WERI-Rb-1 (cell line): Measurements from ENCODE around the gene MARCO.
A peak's percentile ranks its signal among the peaks of the same experiment; 100 is the strongest.

ENCODE experiments used
- DNase-seq: peaks from one replicate; pipeline ENCODE4 v3.0.0-alpha.2; 2020
- H3K27ac ChIP-seq: fragments of 250-450 bp; sonication (Bioruptor Pico); 2 replicates; pipeline ENCODE4 v1.5.1; 2020; ENCODE audit warnings: mild to moderate bottlenecking, moderate library complexity
- H3K27me3 ChIP-seq: fragments of 250-450 bp; sonication (Bioruptor Pico); 2 replicates; pipeline ENCODE4 v1.5.1; 2021; ENCODE audit warnings: mild to moderate bottlenecking, low read depth, moderate library complexity; ENCODE audit not compliant: insufficient read depth, severe bottlenecking
- H3K36me3 ChIP-seq: fragments of 250-450 bp; sonication (Bioruptor Pico); 2 replicates; pipeline ENCODE4 v1.5.1; 2020; ENCODE audit warnings: mild to moderate bottlenecking, moderate library complexity
- H3K4me3 ChIP-seq: 2 replicates; pipeline ENCODE4 v1.5.1; 2011; ENCODE audit warnings: low read depth, mild to moderate bottlenecking, control low read depth, low read length
- H3K9me3 ChIP-seq: fragments of 250-450 bp; sonication (Bioruptor Pico); 2 replicates; pipeline ENCODE4 v1.5.1; 2021; ENCODE audit warnings: mild to moderate bottlenecking, moderate library complexity; ENCODE audit not compliant: severe bottlenecking
- CTCF ChIP-seq: IDR thresholded peaks from 2 replicates; pipeline ENCODE4 v1.5.1; 2011; ENCODE audit warnings: low read depth, mild to moderate bottlenecking, control low read depth, inconsistent platforms, low read length

MARCO gene

DNA sequence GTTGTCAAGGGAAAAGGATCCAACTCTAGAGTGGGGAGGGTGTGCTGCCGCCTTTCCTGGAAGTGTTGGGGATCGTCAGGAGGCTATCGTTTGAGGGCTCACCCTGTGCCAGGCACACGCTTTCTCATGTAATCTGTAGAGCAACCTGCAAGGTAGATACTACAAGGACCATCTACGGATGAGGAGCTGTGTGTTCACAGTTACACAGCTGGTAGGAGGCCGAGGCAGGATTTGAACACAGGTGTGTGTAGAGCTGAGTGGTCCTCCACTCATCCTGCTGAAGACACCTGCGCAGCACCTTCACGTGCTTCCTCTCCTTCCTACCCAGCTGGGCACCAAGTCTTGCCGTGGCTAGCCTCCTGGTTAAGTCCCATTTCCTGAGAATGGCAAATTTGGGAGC lies 68.3 kb downstream of the MARCO start:
- no peak overlapping the region for H3K4me3 ChIP-seq
- H3K27ac ChIP-seq: no peak overlapping the region
- TF ChIP-seq CTCF: no peak
- no peaks in the 10 kb centered on the region for H3K36me3 ChIP-seq
- no peak for DNase-seq
- no peaks in the 10 kb centered on the region for H3K27me3 ChIP-seq
- peaks cover 9% of the 10 kb centered on the region for H3K9me3 ChIP-seq

DNA sequence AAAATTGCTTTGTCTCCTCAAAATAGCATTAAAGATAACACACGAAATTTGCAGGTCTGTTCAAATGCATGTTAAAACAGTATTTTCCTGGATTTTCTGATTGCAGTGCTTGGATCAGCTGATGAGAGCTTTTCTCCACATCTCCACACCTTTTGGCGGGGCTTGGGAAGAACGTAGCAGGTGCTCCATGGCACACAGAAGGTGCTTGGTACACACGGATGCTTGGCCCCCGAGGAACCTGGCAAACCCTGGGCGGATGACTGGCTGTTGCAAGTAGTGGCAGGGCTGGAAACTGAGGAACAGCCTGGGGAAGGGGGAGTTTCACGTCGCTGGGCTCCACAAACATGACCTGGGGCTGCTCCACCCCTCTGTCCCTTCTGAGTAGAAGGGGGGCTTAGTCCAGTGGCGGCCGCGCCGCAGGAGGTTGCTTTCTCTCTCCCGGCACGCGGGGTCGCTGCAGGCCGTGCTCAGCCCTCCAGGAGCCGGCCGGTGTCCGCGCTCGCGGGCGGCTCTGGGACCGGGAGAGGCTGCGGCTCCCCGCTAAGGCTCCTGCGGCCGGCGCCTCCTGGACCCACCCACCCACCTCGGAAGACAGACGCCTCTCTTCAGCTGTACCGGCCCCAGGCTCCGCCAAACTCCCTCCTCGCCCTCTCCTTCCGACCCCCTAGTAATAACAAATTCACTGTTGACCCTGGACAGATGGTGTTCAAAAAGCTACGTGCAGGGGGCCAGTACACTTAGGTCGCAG lies 69.3 kb downstream of the MARCO start:
- peak; percentile 86 for TF ChIP-seq CTCF
- DNase-seq: peak; percentile 83
- peak overlapping the region; percentile 44 for H3K4me3 ChIP-seq
- no peaks in the 10 kb centered on the region for H3K27me3 ChIP-seq
- H3K9me3 ChIP-seq: peaks cover 9% of the 10 kb centered on the region
- H3K36me3 ChIP-seq: no peaks in the 10 kb centered on the region
- no peak overlapping the region for H3K27ac ChIP-seq

DNA sequence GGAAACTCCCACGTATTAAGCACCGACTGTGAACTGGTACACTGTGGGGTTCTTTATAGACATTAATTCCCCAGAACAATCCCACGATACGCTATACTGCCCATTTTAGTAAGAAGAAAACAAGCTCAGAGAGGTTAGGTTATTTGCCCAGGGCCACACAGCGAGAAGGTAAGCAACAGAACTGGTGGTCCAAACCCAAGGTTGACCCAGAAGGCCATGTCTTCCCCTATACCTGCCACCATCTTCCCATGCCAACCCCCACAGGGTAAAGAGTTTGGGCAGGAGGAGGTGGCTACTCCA lies 69.9 kb downstream of the MARCO start:
- DNase-seq: no peak
- H3K9me3 ChIP-seq: peaks cover 9% of the 10 kb centered on the region
- no peaks in the 10 kb centered on the region for H3K27me3 ChIP-seq

GRCh38 chr2:119012345-119013301 lies 70.6 kb downstream of the MARCO start:
- DNase-seq: no peak
- Histone ChIP-seq H3K36me3 (no peaks in the 10 kb centered on the region), H3K27ac (no peak overlapping the region), H3K27me3 (no peaks in the 10 kb centered on the region), H3K4me3 (no peak overlapping the region), H3K9me3 (peaks cover 3% of the 10 kb centered on the region)
- TF ChIP-seq CTCF: no peak

More for the DNA sequence above, 69.9 kb downstream of the MARCO start:
- H3K4me3 ChIP-seq: peak overlapping the region; percentile 44
- H3K27ac ChIP-seq: no peak overlapping the region
- H3K36me3 ChIP-seq: no peaks in the 10 kb centered on the region
- TF ChIP-seq CTCF: no peak

DNA sequence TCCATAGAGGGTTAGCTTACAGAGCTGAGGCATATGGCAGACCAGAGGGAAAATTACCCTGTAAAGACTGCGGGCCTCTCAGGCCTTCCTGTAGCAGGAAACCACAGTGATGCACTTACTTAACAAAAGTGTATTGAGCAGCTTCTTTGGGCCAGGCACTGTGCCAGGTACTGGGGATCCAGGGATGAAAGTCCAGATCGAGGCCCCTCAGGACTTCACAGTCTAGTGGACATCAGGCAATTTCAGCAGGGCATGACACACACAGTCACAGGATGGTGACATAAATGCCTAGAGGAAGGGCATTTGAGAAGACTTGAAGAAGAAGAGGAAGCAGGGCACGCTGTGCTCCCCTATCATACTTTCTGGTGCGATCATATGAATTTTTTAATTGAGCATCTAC lies 71.7 kb downstream of the MARCO start:
- TF ChIP-seq CTCF: no peak
- Histone ChIP-seq H3K27ac (no peak overlapping the region), H3K27me3 (no peaks in the 10 kb centered on the region), H3K9me3 (no peaks in the 10 kb centered on the region), H3K4me3 (no peak overlapping the region), H3K36me3 (no peaks in the 10 kb centered on the region)
- no peak for DNase-seq
